H54 (cell line): ENCODE data around the gene ZCCHC7.
A peak's percentile ranks its signal among the peaks of the same experiment; 100 is the strongest.
"Not testable (repeated sequence)": the region's sequence is repeated elsewhere in the genome, so short reads cannot be mapped to it uniquely, and the experiment has no call there.

Experiments used
- DNase-seq: peaks from one replicate; pipeline ENCODE4 v3.0.0; 2011; ENCODE audit warnings: low spot score, mixed read lengths; ENCODE audit not compliant: insufficient read length
- FAIRE-seq: peaks from 3 replicates; lab custom pipeline; 2011; peaks lifted over from hg19 to GRCh38; lab: Jason Lieb, UNC
- POLR2A ChIP-seq: IDR thresholded peaks from 2 replicates; pipeline ENCODE4 v1.6.1; 2011; ENCODE audit warnings: low read depth, mild to moderate bottlenecking, low read length

ZCCHC7 gene

DNA sequence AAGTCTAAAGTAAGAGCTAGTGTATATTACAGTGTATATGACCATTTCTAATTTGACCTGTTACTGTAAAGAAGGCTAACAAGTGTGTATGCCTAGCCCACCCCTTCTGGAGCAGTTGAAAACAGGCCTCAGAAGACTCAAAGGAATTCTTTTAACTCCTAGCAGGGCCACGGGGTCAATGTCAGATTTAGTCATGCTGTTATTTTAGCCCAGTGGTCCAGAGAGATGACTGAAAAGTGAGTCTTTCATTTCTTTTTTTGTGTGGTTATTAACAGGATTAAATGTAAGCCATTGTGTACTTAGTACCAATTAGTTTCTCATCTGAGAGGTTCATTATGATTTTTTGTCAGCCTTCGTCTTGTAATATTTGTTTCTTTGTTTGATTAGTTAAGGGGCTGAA, 24.4 kb downstream of the ZCCHC7 start:
- no peak for TF ChIP-seq POLR2A
- DNase-seq (no peak), FAIRE-seq (peak; percentile 11)

DNA sequence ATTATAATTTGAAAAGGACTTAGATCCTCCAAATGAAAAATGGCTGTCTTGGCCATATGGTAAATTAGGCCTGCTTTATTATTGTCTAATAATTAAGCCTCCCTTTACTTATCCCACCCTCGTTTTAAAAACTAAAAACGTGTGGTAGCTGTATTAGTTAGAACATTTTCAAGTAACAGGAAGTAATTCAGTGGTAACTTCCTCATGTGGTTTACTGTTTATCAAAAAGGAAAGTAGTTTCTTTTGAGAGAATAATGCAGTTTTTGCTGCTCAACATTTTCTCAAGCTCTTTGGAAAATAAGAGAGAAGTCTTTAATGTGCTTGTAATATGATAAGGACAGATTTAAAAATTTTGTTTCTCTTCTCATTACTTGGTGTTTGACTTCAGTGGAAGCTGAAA, 26.0 kb downstream of the ZCCHC7 start:
- no peak for FAIRE-seq
- DNase-seq = no peak
- TF ChIP-seq POLR2A = no peak

DNA sequence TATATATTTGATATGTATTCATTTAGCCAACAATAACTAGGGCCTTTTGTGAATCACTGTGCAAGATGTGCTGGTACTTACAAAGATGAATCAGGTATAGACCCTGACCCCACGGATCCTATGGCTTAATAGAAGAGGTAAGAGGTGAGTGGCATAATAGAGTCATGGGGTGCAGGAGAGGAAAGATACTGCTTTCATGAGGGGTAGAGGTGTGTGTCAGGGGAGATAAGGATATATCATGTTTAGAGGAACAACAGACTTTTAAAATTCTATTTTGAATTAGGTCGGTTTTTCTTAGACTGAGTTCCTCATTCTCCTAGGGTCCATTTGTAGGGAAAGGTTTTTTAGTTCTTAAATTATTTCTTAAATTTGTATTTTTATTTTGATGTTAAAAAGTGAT, 27.8 kb downstream of the ZCCHC7 start:
- no peak for TF ChIP-seq POLR2A
- DNase-seq (no peak), FAIRE-seq (no peak)

DNA sequence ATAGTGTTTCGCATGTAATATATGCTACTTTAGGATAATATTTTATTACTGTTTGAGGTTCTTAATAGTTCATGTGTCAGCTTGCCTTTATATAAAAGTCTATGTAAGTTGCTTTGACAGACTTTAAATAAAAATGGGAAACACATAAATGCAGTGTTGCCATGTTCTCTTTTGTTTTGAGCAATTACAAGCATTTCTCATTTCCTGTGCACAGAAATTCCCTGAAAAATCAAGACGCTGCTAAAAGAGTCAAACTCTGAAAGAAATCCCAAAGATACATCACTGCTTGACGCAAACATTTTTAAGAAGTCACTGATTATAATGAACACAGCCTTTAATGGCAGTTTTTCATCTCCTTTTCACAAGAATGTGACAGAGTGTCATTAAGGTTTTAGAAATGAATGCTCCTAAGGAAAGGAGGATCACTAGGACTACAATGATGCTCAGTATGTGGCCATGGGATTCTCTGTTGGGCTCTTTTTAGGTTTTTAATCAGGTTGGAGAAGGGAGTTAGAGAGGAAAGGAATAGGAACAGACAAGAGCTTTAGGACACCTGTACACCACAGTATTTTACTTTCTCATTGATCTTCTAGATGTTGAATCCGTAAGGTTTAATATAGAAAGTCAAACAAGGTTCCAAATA, 29.4 kb downstream of the ZCCHC7 start:
- DNase-seq = no peak
- FAIRE-seq = no peak
- no peak for TF ChIP-seq POLR2A

DNA sequence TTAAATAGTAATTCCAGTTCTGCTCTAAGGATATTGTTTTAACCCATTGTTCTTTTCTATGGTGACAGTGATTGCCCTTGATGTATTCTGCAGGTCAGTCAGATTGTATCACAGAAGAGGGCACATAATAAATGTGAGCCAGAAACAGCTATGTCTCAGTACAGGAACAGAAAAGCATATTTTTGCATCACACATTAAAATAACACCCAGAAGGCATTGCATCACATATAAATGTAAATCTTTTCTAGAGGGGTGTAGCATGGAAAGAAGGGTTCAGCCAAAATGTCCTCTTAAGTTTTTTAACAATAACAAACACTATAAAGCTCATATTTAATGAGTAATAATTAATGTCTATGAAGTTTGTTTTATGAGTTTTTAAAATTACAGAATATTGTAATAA, 30.0 kb downstream of the ZCCHC7 start:
- TF ChIP-seq POLR2A = no peak
- FAIRE-seq (no peak), DNase-seq (no peak)

DNA sequence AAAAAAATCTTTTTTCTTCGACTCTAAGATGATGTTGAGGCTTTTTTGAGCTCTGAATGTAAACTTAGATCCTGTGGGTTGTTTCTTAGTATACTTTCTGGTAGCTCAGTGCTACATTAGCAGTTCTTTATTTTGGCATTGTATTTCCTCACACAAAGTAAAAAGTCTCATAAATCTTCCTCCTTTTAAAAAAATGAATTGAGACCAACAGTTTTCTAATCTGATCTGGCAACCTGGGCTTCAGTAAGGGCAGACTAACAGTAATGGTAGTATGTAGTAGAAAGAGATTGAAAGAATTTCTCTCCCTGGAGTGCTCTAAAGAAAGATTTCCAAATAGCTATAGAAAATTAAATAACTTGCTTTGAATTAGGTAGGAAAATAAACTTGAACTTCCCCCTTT, 31.4 kb downstream of the ZCCHC7 start:
- no peak for TF ChIP-seq POLR2A
- no peak for FAIRE-seq
- no peak for DNase-seq

DNA sequence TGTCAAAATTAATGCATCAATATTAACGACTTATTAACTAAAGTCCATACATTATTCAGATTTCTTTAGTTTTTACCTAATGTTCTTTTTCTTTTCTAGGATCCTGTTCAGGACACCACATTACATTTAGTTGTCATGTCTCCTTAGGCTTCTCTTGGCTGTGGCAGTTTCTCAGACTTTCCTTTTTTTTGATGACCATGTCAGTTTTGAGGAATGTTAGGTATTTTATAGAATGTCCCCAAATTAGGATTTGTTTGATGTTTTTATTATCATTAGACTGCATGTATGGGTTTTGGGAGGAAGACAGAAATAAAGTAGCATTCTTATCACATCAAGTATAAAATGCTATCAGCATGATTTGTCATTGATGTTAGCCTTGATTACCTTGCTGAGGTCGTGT, 32.0 kb downstream of the ZCCHC7 start:
- no peak for TF ChIP-seq POLR2A
- FAIRE-seq (no peak), DNase-seq (no peak)

DNA sequence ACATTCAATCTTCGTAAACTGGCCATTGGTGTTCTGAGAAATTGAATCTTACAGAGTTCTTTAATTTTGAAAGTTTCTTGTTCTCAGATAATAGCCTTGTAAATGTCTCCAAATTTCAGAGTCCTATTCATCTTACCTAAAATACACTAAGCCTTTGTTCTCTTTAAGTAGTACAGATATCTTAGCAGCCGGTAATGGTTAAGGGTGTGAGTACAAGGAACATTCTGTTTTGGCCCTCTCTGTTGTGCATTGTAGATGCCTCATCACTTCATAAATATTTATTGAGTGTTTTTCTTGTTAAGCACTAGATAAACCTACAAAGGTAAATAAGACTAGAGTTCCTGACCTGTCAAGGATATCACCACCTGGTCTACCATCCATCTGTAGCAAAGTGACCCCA, 35.2 kb downstream of the ZCCHC7 start:
- FAIRE-seq = no peak
- no peak for TF ChIP-seq POLR2A

DNA sequence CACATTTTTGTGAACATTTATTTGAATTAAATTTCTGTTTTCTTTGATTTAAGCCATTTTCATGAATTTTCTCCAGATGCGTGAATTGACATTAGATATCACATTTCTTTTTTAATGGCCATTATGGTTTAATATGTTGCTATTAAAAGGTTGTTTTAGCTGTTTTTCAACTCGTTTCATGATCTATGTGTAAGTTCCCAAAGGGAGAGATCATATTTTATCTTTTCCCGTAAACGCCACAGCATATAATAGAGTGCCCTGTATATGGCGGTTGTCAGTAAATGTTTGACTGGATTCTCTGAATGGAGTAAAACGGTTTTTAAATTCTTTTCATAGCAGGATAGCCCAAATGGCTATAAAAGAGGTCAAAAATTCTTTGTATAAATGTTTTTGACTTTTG, 35.8 kb downstream of the ZCCHC7 start:
- DNase-seq (no peak), FAIRE-seq (no peak)
- no peak for TF ChIP-seq POLR2A

More for the DNA sequence above, 35.2 kb downstream of the ZCCHC7 start:
- DNase-seq = no peak

DNA sequence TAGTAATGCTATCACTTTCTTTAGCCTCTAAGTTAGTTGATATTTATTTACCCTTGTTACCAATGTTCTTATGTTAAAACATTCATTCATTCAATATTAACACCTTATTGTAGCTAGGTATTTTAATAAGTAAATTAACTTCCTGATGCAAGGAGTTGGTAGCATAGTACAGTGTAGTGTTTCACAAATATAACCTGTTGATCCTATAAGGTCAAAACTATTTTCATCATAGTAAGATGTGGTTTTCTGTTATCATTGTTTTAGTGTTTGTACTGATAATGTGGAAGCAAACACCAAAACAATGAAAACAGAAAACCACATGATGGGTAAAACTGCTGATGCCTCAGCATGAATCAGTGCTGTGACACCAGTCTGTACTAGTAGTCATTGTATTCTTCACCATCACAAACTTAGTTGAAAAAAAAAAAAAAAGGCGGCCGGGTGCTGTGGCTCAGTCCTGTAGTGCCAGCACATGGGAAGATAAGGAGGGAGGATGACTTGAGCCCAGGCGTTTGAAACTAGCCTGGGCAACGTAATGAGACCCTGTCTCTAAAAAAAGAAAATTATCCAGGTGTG, 36.5 kb downstream of the ZCCHC7 start:
- peak; percentile 45 for FAIRE-seq
- no peak for TF ChIP-seq POLR2A
- peak; percentile 9 for DNase-seq

DNA sequence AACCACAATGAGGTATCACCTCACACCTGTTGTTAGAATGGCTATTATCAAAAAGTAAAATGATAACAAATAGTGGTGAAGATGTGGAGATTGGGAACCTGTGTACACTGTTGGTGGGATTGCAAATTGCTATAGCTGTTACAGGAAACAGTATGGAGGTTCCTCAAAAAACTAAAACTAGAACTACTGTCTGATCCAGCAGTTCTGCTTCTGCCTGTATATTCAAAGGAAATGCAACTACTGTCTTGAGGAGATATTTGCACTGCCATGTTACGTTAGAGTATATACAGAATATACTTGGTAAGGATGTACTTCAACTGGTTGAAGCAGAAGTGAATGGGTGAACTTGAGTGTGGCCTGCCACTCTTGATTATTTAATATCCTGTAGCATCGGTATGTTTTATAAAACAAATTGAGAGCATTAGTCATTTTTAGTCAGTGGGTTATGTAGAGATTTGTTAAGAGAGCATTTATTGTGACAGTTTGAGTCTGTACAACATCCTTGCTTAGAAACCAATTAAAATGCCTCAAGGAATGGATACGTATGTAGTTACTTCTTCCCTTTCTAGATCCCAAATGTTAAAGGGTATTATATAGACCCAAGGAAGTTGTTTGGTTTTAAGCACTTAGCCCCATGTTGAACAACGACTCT, 37.5 kb downstream of the ZCCHC7 start:
- FAIRE-seq (no peak), DNase-seq (no peak)
- no peak for TF ChIP-seq POLR2A

DNA sequence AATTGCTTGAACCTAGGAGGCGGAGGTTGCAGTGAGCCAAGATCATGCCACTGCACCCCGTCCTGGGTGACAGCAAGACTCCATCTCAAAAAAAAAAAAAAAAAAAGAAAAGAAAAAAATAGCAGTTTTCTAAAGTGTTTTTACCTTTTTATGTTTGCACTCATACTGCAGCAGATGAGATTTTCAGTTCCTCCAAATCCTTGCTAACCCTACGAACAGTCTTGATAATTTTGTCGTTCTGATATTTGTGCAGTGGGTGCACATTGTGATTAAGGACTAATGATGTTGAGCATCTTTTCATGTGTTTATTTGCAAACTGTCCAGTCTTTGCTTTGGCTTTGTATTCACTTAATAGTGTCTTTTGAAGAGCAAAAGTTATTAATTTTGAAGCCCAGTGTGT, 42.9 kb downstream of the ZCCHC7 start:
- DNase-seq (no peak), FAIRE-seq (no peak)

DNA sequence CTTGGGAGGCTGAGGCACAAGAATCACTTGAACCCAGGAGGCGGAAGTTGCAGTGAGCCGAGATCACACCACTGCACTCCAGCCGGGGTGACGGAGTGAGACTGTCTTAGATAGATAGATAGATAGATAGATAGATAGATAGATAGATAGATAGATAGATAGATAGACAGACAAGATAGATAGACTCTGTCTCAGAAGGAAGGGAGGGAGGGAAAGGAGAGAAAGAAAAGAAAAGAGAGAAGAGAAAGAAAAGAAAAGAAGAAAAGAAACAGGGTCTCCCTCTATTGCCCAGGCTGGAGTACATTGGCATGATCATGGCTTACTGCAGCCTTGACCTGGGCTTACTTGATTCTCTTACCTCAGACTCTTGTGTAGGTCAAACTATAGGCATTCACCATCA, 44.0 kb downstream of the ZCCHC7 start:
- FAIRE-seq, DNase-seq: not testable (repeated sequence)

More for the DNA sequence above, 42.9 kb downstream of the ZCCHC7 start:
- TF ChIP-seq POLR2A = no peak

DNA sequence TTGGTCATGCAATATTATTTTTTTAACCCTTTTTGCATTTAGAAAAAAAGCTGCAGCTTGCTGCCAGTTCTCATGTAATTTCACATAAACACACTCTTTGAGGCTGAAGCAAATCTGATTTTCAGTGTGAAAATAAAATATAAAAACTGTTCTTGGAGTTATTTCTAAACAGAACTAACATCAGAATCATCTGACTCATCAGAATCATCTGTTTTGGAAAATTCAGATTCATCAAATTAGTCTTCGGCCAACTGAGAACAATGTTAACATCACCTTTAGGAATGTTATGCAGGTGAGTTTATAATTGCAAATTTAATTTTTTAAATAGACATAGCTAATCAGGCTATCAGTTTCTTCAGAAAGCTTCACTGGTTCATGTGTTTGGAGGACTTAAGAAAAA, 45.3 kb downstream of the ZCCHC7 start:
- no peak for FAIRE-seq
- TF ChIP-seq POLR2A = no peak

DNA sequence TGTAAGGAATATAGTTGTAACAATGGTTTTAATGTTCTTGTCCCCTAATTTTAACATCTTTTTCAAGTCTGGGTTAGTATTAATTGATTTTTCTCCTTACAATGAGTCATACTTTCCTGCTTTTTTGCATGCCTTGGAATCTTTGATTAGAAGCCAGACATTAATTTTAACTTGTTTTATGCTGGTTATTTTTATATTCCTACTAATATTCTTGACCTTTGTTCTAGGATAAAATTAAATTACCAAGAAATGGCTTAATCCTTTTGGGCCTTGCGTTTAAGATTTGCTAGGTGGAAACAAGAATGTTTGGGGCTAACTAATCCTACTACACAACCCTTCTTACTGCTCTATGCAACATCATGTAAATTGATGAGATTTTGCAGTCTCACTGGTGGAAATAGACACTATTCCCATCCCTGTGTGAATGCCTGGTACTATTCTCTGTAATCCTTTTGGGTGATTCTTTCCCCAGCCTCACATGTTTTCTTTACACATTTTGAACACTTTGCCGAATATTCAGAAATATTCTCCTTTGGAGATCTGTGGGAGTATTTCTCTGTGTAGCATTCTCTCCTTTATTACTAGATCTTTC, 47.2 kb downstream of the ZCCHC7 start:
- no peak for TF ChIP-seq POLR2A
- no peak for DNase-seq
- no peak for FAIRE-seq

More for the DNA sequence above, 45.3 kb downstream of the ZCCHC7 start:
- DNase-seq = no peak
